AG20443 (cell line): ENCODE data around the gene RNF150.

Experiments used
- DNase-seq: peaks from one replicate; pipeline ENCODE4 v3.0.0; 2012; ENCODE audit warnings: low spot score, mixed read lengths

The RNF150 gene

DNA sequence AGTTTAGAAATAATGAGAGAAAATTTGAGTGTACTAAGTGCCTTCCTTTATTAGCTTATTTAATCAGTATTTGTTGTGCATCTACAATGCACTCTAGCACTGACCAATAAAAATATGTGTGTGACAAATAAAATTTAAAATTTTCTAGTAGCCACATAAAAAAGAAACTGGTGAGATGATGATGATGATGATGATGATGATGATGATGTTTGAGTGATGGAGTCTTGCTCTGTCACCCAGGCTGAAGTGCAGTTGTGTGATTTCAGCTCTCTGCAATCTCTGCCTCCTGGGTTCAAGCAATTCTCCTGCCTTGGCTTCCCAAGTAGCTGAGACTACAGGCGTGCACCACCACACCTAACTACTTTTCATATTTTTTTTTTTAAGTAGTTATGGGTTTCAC is 110.2 kb downstream of the RNF150 start:
- DNase-seq, result no peak

DNA sequence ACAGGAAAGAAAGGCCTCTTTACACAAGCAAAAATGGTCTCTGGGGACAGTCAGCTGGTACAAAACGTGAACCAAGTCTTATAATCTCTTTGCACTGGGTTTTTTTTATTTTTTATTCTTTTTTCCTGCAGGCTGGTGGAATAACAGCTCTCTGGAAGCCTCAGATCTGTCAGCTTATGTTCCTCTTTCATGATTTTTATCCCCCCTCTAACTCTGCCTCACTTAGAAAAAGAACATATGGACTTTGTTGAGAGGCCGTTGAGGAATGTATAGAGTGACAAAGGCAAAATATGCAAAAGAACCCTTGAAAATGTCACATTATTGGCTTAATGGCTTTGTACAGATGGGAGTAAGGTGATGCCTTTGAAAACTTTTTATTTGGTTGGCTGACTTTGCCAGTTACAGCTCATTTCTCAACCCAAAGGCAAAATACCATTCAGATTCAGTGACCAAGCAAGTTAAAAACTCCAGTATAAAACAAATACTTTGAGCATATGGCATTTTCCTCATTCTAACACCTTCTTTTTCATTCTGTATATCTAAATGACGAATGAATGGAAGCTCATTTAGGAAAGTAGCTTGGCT is 111.1 kb downstream of the RNF150 start:
- no peak for DNase-seq

DNA sequence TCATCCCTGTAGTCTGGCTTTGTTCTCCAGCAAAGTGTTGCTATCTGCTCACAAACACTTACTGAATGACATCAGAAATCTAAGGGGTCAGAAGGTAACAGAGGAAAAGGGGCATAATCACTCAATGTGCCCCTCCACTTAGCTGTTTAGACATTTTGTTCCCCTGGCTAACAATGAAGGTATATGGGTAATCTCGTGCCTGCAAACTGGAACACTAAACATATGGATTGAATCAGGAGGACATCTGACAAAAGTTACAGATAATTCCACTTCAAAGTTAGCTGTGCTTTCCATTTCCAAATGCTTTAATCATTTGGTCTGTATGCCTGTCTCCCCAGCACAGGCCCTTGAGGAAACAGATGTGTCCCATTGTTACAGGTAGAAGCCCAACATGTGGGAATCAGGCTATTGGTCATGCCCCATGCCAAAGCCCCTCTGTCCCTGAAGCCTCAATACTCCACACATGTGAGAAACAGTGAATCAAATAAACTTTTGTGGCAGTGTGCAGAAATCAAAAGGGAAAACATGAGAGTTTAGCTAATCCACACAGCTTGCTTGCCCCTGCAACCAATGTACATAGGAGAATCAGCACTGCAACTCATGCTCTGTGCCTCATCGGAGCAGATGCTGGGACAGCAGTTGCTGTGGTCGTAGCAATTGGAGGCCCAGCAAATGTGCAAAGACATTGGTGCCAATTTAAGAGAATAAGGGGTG is 111.7 kb downstream of the RNF150 start:
- no peak for DNase-seq

DNA sequence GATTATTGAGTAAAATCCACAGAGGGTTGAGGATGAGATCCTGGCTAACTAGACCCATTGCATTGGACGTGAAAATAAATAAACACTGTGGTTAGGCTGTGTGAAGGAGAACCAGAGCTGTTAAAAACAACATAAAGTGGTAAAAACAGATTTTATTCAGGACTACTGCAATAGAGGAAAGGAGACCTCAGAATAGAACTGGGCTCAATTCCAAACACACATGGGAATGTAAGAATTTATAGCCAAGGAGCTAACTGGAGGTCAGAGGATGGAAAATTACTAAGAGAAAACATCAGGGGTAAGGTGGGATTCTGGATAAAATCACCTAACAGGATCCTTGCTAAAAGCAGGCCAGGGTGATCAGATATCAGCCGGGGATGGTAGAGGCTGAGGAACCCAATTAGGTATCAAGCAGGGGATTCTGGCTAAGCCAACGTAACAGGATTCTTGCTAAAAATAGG is 112.4 kb downstream of the RNF150 start:
- no peak for DNase-seq

DNA sequence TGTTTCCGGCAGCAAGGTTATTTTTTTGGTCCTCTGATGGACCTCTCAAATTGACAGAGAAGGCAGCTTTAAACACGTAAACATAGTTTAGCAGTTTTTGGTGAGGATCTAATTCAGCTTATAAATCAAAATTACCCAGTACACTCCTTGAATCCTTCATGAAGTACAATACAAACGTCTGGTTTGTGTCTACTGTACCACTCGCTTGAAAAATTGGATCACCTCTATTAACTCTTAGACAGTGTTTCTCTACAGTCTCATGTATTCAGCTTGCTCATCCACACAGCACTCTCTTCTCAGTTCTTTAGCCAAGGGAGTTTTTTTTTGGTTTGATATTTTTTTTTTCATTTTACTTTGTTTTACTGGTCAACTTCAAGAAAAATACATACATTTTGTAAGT is 113.5 kb downstream of the RNF150 start:
- no peak for DNase-seq

DNA sequence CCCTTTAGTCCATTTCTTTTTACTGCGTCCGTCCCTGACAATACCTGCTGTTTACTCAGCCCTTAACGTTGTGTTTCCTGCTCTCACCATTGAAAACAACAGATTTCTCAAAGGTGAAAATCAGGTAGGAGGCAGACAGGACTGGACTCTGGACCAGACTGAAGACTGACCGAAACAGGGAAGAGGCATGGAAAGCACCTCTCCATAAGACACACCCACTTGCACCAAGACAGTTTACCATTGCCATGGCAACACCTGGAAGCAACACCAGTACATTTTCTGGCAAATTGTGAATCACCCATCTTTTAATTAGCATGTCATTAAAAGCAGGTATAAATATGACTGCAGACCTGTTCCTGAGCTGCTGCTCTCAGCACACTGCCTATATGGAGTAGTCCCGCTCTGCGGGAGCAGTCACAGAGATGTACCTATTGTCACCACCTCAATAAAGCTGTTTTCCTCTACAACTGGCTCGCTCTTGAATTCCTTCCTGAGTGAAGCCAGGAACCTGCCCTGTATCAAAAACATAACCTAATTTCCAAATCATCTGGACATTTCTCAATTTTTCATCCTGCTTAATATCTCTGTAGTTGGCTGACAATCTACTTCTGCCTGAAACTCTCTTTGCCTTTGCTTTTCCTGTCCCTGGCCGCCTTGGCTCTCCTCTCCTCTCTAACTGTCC is 117.0 kb downstream of the RNF150 start:
- no peak for DNase-seq

DNA sequence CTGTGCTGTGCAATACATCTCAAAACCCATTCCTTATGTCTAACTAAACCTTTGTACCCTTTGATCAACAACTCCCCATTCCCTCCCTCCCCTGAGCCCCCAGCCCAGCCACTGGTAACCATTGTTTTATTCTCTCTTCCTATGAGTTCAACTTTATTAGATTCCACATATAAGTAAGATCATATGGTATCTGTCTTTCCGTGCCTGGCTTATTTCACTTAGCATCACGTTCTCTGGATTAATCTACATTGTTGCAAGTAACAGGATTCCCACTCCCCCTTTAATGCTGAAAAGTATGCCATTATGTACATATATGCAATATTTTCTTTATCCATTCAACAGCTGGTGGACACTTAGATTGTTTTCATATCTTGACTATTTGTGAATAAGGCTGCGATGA is 119.4 kb downstream of the RNF150 start:
- DNase-seq, result no peak

DNA sequence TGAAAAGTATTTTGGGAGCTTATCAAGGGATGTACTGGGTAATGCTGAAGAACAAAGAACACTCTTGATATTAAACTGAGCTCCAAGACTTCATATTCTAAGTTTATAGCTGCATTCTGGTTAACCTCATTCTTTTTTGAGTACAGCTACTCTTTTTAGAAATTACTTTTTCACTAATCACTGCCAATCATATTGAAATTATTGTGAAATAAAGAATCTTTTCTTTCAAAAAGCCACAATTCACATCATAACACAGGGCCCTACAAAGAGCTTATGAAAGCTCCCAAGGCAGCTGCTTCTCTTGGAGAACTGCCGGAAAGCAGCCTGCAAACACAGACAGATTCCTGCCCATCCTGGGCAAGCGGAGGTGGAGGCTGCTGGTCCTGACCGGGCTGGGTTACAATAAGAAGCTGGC is 121.4 kb downstream of the RNF150 start:
- DNase-seq, result no peak

DNA sequence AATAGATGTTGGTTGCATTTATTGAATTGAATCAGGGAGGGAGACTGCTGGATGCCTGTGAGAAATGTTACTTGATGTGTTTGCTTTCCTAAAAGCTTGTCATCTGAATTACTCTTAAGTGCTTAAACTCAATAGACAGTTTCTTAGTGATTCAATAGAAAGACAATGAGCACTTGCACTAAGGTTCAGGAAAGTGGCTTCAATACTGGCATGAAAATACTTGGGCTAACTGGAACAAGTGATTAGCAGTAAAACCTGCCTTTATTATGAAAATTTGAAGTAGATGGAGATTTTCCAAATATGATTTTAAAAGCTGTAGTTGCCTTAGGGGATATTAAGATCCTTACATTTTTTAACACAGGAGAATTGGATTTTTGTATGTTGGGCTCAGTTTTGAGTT is 123.3 kb downstream of the RNF150 start:
- DNase-seq, result no peak

DNA sequence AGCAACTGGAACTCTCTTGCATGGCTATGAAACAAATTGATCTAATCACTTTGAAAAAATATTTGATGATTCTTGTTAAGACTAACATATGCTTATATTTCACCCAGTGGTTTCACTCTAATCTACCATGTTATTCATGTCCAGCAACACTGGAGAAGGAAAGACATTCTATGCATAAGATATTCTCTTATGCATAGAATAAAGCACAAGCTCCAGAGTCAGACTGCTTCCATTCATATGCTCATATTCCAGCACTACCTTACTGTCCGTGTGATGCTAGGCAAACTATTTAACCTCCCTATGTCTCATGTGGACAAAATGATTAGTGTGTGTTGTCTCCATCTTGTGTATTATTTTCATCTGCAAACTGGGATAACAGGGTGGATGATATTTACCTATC is 124.1 kb downstream of the RNF150 start:
- no peak for DNase-seq

DNA sequence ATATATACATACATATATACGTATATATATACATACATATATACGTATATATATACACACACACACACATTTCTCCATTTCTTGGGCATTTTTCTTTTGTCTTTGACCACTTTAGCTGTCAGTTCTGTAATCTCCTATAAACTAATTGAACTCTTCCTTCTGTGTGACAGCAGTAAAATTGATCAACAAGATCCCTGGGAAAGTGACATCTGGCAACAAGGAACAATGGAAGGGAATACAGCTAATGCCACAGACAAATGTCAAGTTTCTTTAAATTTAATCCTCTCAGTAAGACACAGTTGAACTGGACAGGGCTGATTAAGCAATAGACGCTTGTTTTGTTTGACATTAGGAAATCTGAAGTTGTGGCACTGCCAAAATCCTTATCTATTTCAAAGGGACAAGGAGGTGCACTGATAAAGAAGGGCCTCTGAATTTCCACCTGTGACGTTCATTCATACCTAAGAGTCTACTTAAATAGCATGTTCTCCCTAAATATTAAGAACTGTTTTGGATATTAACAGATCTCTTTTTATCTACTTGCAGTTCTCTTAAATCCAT is 126.9 kb downstream of the RNF150 start:
- no peak for DNase-seq

DNA sequence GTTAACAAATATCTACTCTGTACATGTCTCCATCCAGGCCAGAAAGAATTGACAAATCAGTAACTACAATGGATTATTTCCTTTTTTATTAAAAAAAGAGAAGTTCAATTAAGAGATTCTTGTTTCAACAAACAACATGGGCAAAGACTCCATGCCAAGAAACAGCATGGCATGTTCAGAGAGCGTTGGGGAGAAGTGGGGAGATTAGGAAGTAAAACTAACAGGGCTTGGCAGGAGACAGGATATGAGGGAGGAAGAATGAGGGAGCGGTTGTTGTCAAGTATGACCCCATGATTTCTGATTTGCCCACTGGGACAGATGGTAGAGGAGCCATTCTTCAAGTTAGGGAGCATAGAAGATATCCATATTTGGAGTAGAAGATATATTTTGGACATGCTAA is 128.4 kb downstream of the RNF150 start:
- DNase-seq, result no peak

DNA sequence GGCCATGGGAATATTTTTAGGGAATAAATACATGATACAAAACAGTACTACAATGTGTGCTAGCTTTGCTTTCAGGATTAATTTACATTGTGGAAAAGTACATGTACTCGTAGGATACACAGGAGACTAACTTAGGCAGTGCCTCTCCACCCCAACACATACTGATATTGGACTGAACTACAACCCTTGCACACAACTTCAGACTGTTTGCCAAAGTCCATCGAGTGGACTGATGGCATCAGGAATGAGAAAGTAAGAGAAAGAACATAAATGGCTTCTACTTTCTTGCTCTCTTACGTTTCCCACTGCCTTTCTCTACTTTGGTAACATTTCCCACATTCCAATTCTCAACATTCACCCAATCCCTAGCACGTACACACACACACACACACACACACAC is 130.1 kb downstream of the RNF150 start:
- DNase-seq, result no peak

DNA sequence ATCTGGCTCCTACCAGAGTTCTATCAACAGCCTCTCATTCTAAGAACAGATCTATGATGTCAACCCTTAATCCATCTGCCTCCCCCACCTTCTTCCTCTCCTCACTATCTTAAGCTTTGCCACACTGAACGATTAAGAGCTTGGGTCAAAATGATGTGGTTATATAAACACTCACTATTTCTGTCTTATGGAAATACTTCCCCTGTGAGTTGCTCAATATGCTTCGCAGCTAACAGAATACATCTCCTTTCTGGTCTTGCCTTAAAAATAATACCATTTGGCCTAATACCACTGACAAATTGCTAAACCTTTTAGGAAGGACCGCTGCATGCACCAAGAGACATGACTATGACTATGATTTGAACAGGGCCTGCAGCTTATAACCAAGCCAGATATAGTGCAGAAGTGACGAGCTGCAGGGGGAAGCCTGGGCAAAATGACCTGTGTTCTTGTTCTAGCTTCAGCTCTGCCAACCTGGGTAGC is 130.9 kb downstream of the RNF150 start:
- DNase-seq, result no peak

DNA sequence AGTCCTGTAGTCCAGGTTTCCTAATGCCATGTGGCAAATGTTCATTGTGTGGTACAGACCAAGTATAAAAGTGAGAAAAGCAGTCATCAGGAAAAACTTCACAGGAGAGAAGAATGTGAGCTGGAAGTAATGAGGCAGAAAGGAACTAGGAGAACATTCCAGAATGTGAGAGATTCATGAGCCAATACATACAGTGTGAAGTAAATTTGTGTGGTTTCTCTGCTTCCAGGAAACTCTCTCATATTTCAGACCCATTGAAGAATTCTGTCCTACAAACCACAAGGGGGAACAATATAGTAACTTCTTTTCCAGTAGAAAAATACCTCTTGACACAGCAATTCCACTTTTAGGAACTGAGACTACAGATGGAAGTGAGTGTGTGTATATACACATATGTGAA is 136.5 kb downstream of the RNF150 start:
- DNase-seq, result peak; percentile 72

DNA sequence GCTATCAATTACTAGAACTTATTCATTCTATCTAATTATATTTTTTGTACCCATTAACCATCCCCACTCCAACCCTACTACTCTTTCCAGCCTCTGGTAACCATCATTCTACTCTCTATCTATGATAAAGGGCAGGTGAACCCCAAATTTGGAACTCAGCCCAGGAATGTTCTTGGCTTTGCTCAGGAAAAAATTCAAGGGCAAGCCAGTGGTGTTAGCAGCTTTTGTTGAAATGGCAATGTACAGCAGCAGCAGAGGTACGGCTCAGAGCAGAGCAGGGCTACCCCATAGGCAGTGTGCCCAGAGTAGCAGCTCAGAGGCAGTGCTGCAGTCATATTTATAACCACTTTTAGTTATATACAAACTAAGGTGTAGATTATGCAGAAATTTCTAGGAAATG is 138.2 kb downstream of the RNF150 start:
- no peak for DNase-seq

DNA sequence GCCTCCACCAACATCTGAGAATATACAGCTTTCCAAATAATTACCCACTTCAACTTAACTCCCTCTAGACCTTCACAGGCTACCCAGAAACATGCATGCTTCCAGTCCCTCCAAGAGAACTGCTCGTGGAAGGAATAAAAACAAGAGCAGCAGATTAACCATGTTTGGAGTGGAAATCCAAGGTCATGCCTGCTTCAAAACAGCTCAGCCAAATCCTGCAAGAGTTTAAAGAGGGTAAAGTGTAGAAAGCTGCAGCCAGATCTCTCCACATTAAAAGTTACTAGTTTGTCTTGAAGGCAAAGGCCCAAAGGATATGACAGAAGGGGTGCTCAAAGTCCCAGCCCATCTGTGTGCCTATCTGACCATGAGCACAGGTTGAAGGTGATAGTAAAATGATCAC is 139.3 kb downstream of the RNF150 start:
- no peak for DNase-seq

DNA sequence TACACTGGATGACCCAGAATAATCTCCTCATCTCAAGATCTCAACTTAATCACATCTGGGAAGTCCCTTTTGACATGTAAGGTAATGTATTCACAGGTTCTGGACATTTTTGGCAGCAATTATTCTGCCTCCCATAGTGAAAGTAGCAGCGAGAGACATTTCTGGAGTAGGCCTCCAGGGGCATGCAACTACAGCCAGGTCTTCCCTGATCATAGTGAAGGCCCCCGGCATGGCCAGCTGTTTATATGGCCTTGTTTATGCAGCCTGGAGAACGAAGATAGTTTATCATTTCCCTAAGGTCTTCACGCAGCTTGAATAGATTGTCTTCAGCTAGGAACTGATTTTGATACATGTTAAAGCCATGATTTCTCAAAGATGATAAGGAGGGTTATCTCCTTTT is 139.9 kb downstream of the RNF150 start:
- DNase-seq, result no peak

DNA sequence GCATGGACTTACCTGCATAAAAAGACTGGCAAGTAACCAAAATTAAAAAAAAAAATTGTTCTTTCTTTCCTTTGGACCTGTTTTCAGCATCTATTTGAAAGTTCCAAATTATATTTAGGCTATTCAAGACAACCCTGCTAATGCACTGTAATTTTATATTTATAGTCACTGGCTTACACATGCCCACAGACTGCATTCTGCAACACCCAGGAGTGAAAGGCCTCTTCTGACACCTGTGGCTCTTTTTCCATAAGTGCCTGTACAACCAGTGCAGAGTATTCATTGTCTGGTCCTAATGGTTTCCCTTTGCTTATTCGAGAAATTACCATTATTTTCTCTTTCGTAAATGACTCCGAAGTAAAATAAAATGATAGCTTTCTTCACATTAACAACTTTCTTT is 143.3 kb downstream of the RNF150 start:
- DNase-seq, result no peak

DNA sequence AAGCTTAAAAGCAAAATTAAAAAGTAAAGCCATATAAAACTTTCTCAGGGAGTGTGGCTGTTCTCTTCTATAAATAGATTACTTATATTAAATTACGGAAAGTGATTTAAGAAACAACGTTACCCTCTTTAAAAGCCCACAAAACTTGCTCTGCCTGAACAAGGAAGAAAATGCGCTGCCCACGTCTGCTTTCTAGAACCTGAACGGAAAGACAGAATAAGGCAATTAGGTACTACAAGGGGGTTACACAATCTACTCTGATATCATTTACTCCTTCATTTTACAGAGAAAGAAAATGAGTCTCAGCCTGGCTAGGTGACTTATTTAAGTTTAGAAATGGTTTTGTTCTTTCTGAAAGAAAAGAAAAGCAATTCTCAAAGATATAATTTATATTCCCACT is 147.2 kb downstream of the RNF150 start:
- no peak for DNase-seq

DNA sequence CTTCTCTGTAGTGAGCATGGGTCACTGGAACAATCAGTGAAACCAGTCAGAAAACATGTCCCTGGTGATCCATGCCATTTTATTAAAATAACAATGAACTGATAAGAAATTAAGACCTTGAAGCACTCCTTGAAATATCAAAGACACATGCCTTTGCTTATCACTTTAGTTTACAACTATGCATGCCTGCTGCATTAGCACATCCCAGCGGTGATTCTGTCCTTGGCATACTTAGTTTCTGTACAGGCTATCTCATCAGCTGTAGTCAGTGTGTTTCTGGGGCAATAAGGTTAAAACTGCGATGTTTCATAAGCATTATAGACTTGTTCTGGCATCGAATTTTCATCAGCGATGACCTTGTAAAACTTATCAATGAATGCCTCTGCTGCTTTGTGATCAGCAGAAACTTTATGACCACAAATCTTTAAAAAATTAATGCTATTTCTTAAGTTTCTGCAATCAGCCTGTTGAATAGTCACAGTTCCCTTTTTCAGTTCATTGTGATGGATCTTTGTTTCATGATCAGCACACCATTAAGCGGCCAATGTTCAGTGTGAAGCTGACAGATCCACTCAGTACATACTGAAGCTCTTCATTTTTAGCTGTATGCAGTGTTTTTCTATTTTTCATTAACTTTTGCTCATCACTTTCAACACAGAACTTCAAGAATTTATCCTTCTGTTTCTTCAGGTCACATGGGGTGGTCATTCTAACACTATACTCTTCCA is 150.5 kb downstream of the RNF150 start:
- no peak for DNase-seq

DNA sequence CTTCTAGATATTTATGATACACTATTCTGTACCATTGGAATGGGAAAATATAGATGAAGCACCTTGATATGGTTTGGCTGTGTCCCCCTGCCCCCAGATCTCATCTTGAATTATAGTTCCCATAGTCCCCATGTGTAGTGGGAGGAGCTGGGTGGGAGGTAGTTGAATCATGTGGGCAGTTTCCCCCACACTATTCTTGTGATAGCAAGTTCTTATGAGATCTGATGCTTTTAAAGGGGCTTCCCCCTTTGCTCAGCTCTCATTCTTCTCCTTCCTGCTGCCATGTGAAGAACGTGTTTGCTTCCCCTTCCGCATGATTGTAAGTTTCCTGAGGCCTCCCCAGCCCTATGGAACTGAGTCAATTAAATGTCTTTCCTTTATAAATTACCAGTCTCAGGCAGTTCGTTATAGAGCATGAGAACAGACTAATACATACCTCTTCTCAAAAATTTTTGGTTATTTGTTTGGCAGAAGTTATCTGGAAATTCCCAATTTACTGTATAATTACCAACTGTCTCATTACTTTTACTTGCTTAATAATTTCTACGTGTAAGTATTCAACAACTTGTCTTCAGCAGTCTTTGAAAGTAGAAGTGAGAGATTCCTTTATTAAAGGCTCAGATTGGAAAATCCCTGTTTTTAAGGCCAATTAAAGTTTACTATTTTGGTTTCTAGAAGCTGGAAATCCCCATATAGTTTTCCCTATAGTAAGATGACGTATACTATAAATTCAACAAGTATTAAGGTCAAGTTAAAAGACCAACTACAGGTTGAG is 152.7 kb downstream of the RNF150 start:
- DNase-seq, result no peak
